SK-MEL-5 (cell line): ENCODE results near the gene PTTG1IP. TPM values are rescaled to one million over a fixed set of nuclear protein-coding genes. Genes with fewer than 3 reads are reported as not detected.

Experiments
- DNase-seq: peaks from one replicate; pipeline ENCODE4 v3.0.0-alpha.2; 2016; ENCODE audit warnings: low read depth, low spot score
- in situ Hi-C: cut with HindIII; loops from 2 replicates; pipeline ENCODE4 v1.10.0; 2016; ENCODE audit warnings: low sequenced_read_pairs, high pct_unique_total_duplicates, low pct_unique_long_range_greater_than_20kb
- total RNA-seq: library from RNA; depleted of rRNA; stranded (reverse); fragments of >200 nt; shearing (Covaris generic); gene quantifications from 2 replicates; pipeline ENCODE4 v1.2.3, GENCODE V29; 2014

The PTTG1IP gene
- total RNA-seq, 1 experiment from 2014 or later, result 970 TPM

- peak; percentile 41 for DNase-seq
- in situ Hi-C loops, result no loop called here
Observed at GRCh38 chr21:44911384-44912157, 38.1 kb upstream of the PTTG1IP start.

GRCh38 chr21:44911068-44911383, 37.5 kb upstream of the PTTG1IP start:
- in situ Hi-C loops, result no loop called here
- DNase-seq, result no peak

- DNase-seq, result no peak
- in situ Hi-C loops, result no loop called here
Observed at GRCh38 chr21:44910229-44911067, 37.0 kb upstream of the PTTG1IP start.

DNA sequence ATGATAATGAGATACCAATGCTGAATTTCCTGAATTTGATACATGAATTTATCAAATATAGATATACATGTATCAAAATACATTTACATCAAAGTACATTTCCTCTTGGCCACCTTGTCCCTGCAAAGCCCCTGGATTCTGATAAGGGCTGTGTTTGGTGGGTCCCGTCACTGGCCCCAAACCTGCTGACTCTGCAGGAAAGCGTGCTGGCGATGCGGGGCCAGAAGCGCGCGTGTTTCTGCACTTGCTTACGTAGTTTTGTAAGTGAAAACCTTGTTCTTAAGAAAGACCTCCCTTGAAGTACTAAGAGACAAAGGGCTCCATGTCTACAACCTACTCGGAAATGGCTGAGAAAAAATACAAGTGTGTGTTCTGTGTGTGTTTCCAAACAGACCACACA, 36.2 kb upstream of the PTTG1IP start:
- in situ Hi-C loops, result no loop called here
- DNase-seq, result no peak

DNA sequence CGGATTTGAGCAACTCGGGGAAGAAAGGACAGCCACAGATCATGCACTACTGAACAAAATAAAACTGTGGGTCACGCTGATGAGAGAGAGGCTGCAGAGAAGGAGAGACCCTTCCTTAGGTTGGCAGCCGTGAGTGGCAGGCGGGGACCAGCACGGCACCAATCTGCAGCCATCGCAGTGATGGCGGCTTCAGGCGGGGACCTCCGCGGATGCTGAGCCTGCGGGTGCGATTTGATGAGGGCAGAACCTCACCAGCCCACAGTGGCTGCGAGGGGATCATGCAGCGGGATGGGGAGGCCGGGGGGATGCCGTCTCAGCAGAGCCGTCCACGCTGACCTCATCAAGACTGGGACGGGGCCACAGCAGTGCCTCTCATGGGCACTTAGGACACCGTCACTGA, 35.4 kb upstream of the PTTG1IP start:
- in situ Hi-C loops, result no loop called here
- DNase-seq, result no peak

- no peak for DNase-seq
- in situ Hi-C loops, result no loop called here
Observed at GRCh38 chr21:44907966-44908895, 34.7 kb upstream of the PTTG1IP start.

- in situ Hi-C loops, result no loop called here
- DNase-seq, result no peak
Observed at GRCh38 chr21:44907225-44907965, 33.9 kb upstream of the PTTG1IP start.

DNA sequence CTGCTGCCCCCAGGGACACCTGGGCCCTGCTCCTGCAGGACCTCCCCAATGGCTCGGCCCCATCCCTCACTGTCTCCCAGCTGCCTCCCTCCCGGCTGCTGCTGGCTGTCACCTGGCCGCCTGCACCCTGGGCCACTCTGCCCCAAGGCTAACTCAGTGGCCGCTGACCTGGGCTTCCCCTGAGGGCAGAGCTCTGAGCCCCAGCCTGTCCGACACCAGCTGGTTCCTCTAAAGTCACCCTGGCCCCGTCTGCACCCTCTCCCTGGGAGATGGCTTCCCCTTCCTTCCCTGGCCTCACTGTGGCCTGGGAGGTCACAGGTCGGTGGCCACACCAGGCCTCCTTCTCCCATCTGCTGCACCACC, 32.2 kb upstream of the PTTG1IP start:
- in situ Hi-C loops, result no loop called here
- no peak for DNase-seq

DNA sequence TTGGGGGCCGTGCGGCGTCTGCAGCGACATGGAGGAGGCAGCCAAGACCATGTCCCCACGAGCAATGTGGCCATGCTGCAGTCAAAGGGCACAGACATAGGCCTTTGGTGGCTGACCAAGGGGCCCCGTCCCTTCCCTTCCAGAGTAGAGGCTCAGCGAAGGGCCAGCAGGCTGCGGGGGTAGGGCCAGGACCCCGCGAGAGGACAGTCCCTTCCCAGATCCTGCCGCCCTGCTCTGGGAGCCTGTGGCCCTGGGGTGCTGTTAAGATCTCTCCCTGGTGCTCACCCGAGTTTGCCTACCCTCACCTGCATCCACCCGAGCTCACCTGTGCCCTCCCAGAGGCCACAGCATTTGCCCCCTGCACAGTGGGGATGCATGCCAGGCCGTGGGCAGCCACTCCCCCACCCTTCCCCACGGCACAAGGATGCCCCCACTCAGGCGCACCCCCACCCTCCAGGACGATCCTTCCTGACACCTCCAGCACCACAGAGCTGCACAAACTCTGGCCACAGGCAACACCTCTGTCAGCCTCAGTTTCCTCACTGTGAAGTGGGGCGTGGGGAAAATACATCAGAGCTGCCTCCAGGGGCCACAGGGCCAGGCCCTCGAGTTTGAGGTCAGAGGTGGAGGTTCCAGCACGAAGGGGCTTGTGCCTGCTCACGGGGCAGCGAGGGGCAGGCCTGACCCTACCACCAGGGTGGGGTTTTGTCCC, 31.7 kb upstream of the PTTG1IP start:
- in situ Hi-C loops, result no loop called here
- DNase-seq, result no peak

DNA sequence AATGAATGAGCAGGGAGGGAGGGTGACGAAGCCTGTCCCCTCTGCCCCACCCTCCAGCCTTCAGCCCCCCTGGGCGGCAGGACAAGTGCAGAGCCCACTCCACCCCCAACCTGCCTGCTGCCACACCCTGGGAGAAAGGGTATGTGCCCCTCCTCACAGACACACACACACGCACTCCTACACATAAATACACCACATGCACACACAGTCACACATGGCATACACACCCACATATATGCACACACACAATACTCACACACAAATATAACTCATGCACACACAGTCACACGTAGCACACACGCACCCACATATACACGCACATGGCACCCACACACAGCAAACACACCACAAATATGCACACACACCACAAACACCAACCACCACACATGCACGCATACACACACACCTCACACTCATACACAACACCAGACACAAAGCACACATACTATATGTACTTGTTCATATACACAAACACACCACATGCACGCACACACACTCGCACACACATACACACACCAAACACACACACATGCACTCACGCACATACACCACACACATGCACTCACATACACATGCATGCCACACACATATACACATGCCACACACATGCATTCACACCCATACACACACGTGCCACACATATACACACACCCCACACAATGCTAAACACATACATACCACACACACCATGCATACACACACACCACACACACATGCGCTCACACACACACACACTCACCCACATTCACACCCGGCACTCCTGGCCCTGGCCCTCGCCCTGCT, 30.8 kb upstream of the PTTG1IP start:
- no peak for DNase-seq
- in situ Hi-C loops, result no loop called here

- DNase-seq, result no peak
- in situ Hi-C loops, result no loop called here
Observed at GRCh38 chr21:44903689-44904088, 30.2 kb upstream of the PTTG1IP start.

GRCh38 chr21:44903050-44903685, 29.7 kb upstream of the PTTG1IP start:
- DNase-seq, result no peak
- in situ Hi-C loops, result no loop called here

DNA sequence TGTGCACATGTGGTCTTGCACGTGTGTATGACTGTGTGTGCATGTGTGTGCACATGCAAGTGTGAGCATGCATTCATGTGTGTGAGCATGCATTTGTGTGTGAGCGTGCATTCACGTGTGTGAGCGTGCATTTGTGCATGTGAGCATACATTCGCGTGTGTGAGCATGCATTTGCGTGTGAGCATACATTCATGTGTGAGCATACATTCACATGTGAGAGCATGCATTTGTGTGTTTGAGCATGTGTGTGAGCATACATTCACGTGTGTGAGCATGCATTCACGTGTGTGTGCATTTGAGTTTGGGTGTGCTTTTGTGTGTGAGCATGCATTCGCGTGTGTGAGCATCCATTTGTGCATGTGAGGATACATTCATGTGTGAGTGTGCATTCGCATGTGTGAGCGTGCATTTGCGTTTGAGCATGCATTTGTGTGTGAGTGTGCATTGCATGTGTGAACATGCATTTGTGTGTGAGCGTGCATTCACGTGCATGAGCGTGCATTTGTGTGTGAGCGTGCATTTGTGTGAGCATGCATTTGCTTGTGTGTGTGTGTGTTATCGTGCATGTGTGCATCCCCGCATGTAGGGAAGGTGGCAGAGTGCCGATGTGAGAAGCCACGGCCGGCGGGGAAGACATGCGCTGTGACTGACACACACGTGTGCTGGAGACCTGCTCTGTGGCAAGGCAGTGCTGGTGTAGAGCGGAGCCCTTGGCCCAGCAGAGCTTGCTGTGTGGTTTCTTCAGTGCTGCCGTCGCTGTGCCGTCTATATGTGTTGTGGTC, 29.0 kb upstream of the PTTG1IP start:
- no peak for DNase-seq
- in situ Hi-C loops, result no loop called here

- in situ Hi-C loops, result no loop called here
- no peak for DNase-seq
Observed at GRCh38 chr21:44901391-44902074, 28.0 kb upstream of the PTTG1IP start.
